Loucy (cell line): ENCODE measurements around the gene SLC9B2.

Experiments used
- H2AFZ ChIP-seq: fragments of 200-600 bp; sonication (generic); 2 replicates; pipeline ENCODE4 v1.6.0; 2016; ENCODE audit warnings: antibody characterized with exemption, mild to moderate bottlenecking, low read length, moderate library complexity
- H3F3A ChIP-seq: fragments of 200-600 bp; 2 replicates; pipeline ENCODE4 v1.6.0; 2016; ENCODE audit warnings: antibody characterized with exemption, low read depth, mild to moderate bottlenecking
- H3K27me3 ChIP-seq: fragments of 200-600 bp; sonication (generic); 2 replicates; pipeline ENCODE4 v1.6.1; 2014; ENCODE audit warnings: low read length, mild to moderate bottlenecking; ENCODE audit not compliant: insufficient read depth, poor library complexity, severe bottlenecking
- H3K36me3 ChIP-seq: fragments of 200-600 bp; sonication (generic); 2 replicates; pipeline ENCODE4 v1.6.1; 2016; ENCODE audit warnings: low read length; ENCODE audit not compliant: insufficient read depth
- H3K4me1 ChIP-seq: fragments of 200-600 bp; sonication (generic); 2 replicates; pipeline ENCODE4 v1.5.1; 2014; ENCODE audit warnings: low read length, mild to moderate bottlenecking; ENCODE audit not compliant: insufficient read depth, poor library complexity, severe bottlenecking
- H3K4me2 ChIP-seq: fragments of 200-600 bp; sonication (generic); 2 replicates; pipeline ENCODE4 v1.6.0; 2014; ENCODE audit warnings: antibody characterized with exemption, low read length, low read depth, mild to moderate bottlenecking; ENCODE audit not compliant: poor library complexity, severe bottlenecking
- H3K4me3 ChIP-seq: fragments of 200-600 bp; sonication (generic); 2 replicates; pipeline ENCODE4 v1.5.1; 2014; ENCODE audit warnings: low read length, mild to moderate bottlenecking, mixed read lengths; ENCODE audit not compliant: poor library complexity, severe bottlenecking
- H3K79me2 ChIP-seq: fragments of 200-600 bp; sonication (generic); 2 replicates; pipeline ENCODE4 v1.6.1; 2014; ENCODE audit warnings: low read length; ENCODE audit not compliant: insufficient read depth
- H3K9ac ChIP-seq: fragments of 200-600 bp; sonication (generic); 2 replicates; pipeline ENCODE4 v1.6.0; 2014; ENCODE audit warnings: mild to moderate bottlenecking, low read depth, low read length, moderate library complexity; ENCODE audit not compliant: poor library complexity, severe bottlenecking
- H3K9me2 ChIP-seq: fragments of 200-600 bp; sonication (generic); replicated peaks from 2 replicates; pipeline ENCODE4 v1.6.1; 2016; ENCODE audit warnings: low read depth, low read length, mixed read lengths
- H3K9me3 ChIP-seq: fragments of 200-600 bp; sonication (generic); 2 replicates; pipeline ENCODE4 v1.6.1; 2014; ENCODE audit warnings: mild to moderate bottlenecking, antibody characterized with exemption, low read length, low read depth; ENCODE audit not compliant: insufficient read depth
- H4K20me1 ChIP-seq: fragments of 200-600 bp; sonication (generic); 2 replicates; pipeline ENCODE4 v1.6.0; 2014; ENCODE audit warnings: antibody characterized with exemption, low read length, mild to moderate bottlenecking; ENCODE audit not compliant: insufficient read depth, poor library complexity, severe bottlenecking
- CTCF ChIP-seq: fragments of 200-600 bp; sonication (generic); conservative IDR thresholded peaks from 2 replicates; pipeline ENCODE4 v1.5.1; 2014; ENCODE audit warnings: mild to moderate bottlenecking, antibody characterized with exemption, low read length
- EZH2phosphoT487 ChIP-seq: fragments of 200-600 bp; IDR thresholded peaks from 2 replicates; pipeline ENCODE4 v1.6.1; 2018; ENCODE audit warnings: antibody characterized with exemption, mild to moderate bottlenecking, moderate library complexity, borderline replicate concordance

Gene SLC9B2

GRCh38 chr4:103052779-103053178, 23.8 kb downstream of the SLC9B2 start:
- no peaks in the 10 kb centered on the region for H3K9me2 ChIP-seq
- H3K4me1 ChIP-seq = no peaks in the 10 kb centered on the region
- no peak overlapping the region for H2AFZ ChIP-seq
- H4K20me1 ChIP-seq = no peaks in the 10 kb centered on the region
- no peak overlapping the region for H3K4me2 ChIP-seq
- H3K9ac ChIP-seq = no peak overlapping the region
- H3K4me3 ChIP-seq = no peak overlapping the region
- H3K36me3 ChIP-seq = no peaks in the 10 kb centered on the region; the same call in 1 of the 2 replicates
- no peaks in the 10 kb centered on the region for H3F3A ChIP-seq
- no peak for TF ChIP-seq CTCF
- TF ChIP-seq EZH2phosphoT487 = no peak
- H3K27me3 ChIP-seq = no peaks in the 10 kb centered on the region
- no peaks in the 10 kb centered on the region for H3K79me2 ChIP-seq
- H3K9me3 ChIP-seq = no peaks in the 10 kb centered on the region

GRCh38 chr4:103052145-103052544, 24.4 kb downstream of the SLC9B2 start:
- H3K9ac ChIP-seq = no peak overlapping the region

GRCh38 chr4:103050736-103051436, 25.7 kb downstream of the SLC9B2 start:
- Histone ChIP-seq H3K4me1 (no peaks in the 10 kb centered on the region), H3K27me3 (no peaks in the 10 kb centered on the region), H3K9ac (no peak overlapping the region), H3F3A (no peaks in the 10 kb centered on the region), H3K9me3 (no peaks in the 10 kb centered on the region), H2AFZ (no peak overlapping the region), H4K20me1 (no peaks in the 10 kb centered on the region), H3K4me2 (no peak overlapping the region), H3K36me3 (no peaks in the 10 kb centered on the region; the same call in 1 of the 2 replicates), H3K9me2 (no peaks in the 10 kb centered on the region), H3K79me2 (no peaks in the 10 kb centered on the region), H3K4me3 (no peak overlapping the region)
- no peak for TF ChIP-seq CTCF
- no peak for TF ChIP-seq EZH2phosphoT487

More at GRCh38 chr4:103052145-103052544, 24.4 kb downstream of the SLC9B2 start:
- no peaks in the 10 kb centered on the region for H3K27me3 ChIP-seq
- no peaks in the 10 kb centered on the region for H3K79me2 ChIP-seq
- TF ChIP-seq CTCF (no peak), EZH2phosphoT487 (no peak)
- no peaks in the 10 kb centered on the region for H3K9me2 ChIP-seq
- H3K36me3 ChIP-seq = no peaks in the 10 kb centered on the region; the same call in 1 of the 2 replicates
- H3K4me2 ChIP-seq = no peak overlapping the region
- H3F3A ChIP-seq = no peaks in the 10 kb centered on the region
- no peak overlapping the region for H2AFZ ChIP-seq
- no peak overlapping the region for H3K4me3 ChIP-seq
- H4K20me1 ChIP-seq = no peaks in the 10 kb centered on the region
- H3K9me3 ChIP-seq = no peaks in the 10 kb centered on the region
- no peaks in the 10 kb centered on the region for H3K4me1 ChIP-seq
